Ecto neural progenitor cell (in vitro differentiated cells): ENCODE results near the gene SLC5A12.

Experiments used
- DNase-seq: peaks from one replicate; pipeline ENCODE4 v3.0.0-alpha.2; 2018; ENCODE audit warnings: low spot score

Gene SLC5A12

GRCh38 chr11:26719289-26719973 lies 2.4 kb downstream of the SLC5A12 start:
- no peak for DNase-seq

GRCh38 chr11:26717771-26718170 lies 4.1 kb downstream of the SLC5A12 start:
- DNase-seq: no peak

GRCh38 chr11:26715133-26715532 lies 6.7 kb downstream of the SLC5A12 start:
- no peak for DNase-seq

GRCh38 chr11:26712497-26712896 lies 9.4 kb downstream of the SLC5A12 start:
- no peak for DNase-seq

GRCh38 chr11:26710489-26710888 lies 11.4 kb downstream of the SLC5A12 start:
- DNase-seq: no peak

- no peak for DNase-seq
Measured at GRCh38 chr11:26708736-26709456, 13.0 kb downstream of the SLC5A12 start.

- no peak for DNase-seq
Measured at GRCh38 chr11:26706181-26706580, 15.7 kb downstream of the SLC5A12 start.

- no peak for DNase-seq
Measured at GRCh38 chr11:26704249-26704648, 17.6 kb downstream of the SLC5A12 start.

- no peak for DNase-seq
Measured at GRCh38 chr11:26703411-26704191, 18.3 kb downstream of the SLC5A12 start.

- DNase-seq: no peak
Measured at GRCh38 chr11:26702406-26702805, 19.5 kb downstream of the SLC5A12 start.

GRCh38 chr11:26700574-26701235 lies 21.2 kb downstream of the SLC5A12 start:
- DNase-seq: no peak

- no peak for DNase-seq
Measured at GRCh38 chr11:26698224-26698623, 23.6 kb downstream of the SLC5A12 start.

GRCh38 chr11:26696330-26696729 lies 25.5 kb downstream of the SLC5A12 start:
- DNase-seq: no peak

- DNase-seq: no peak
Measured at GRCh38 chr11:26688701-26689100, 33.2 kb downstream of the SLC5A12 start.

- no peak for DNase-seq
Measured at GRCh38 chr11:26687351-26687750, 34.5 kb downstream of the SLC5A12 start.

GRCh38 chr11:26677566-26677965 lies 44.3 kb downstream of the SLC5A12 start:
- DNase-seq: no peak

GRCh38 chr11:26676641-26677040 lies 45.2 kb downstream of the SLC5A12 start:
- DNase-seq: no peak

GRCh38 chr11:26675233-26675928 lies 46.5 kb downstream of the SLC5A12 start:
- no peak for DNase-seq

- DNase-seq: no peak
Measured at GRCh38 chr11:26665946-26666345, 55.9 kb downstream of the SLC5A12 start.

- DNase-seq: no peak
Measured at GRCh38 chr11:26665036-26665435, 56.8 kb downstream of the SLC5A12 start.

GRCh38 chr11:26662916-26663315 lies 58.9 kb downstream of the SLC5A12 start:
- DNase-seq: no peak

- no peak for DNase-seq
Measured at GRCh38 chr11:26655287-26655686, 66.6 kb downstream of the SLC5A12 start.
